Body of pancreas (tissue), 4 donors: Measurements from ENCODE around the gene SNAP25.

Experiments
- POLR2A ChIP-seq, 3 donors: fragments of 450-650 bp; IDR thresholded peaks; one replicate each; pipeline ENCODE4 v1.6.1; 2016; ENCODE audit warnings: antibody characterized with exemption in 3 of 3, mild to moderate bottlenecking in 2 of 3
- TF ChIP-seq, protein P1 (sequence below), 7 experiments: fragments of 450-650 bp in 4 of 7; fragments of 200-600 bp in 3 of 7; sonication (generic) in 3 of 7; IDR thresholded peaks; one replicate each; pipeline ENCODE4 v1.5.1; 2016 to 2019; ENCODE audit warnings: antibody characterized with exemption in 7 of 7

DNA sequence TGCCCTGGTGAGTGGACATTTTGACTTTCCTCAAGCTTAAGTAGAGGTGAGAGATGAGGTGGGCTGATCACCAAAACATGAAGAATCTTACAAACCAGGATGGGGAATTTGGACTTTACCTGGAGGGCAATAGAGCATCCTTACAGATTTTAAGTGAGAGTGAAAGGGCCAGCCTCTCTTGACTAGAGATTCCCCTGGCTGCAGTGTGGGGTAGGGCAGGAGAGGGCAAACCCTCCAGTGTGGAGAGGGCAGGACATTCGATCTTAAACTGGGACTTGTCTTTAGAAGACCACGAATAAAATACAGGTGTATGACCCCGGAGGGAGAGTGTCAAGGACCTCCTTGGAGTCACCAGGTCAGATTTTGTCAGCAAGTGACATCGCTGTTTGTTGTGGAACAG is 105.1 kb downstream of the SNAP25 start:
- TF ChIP-seq POLR2A (IDR thresholded peaks at IDR 0.05): no peak
- TF ChIP-seq, protein P1, sequence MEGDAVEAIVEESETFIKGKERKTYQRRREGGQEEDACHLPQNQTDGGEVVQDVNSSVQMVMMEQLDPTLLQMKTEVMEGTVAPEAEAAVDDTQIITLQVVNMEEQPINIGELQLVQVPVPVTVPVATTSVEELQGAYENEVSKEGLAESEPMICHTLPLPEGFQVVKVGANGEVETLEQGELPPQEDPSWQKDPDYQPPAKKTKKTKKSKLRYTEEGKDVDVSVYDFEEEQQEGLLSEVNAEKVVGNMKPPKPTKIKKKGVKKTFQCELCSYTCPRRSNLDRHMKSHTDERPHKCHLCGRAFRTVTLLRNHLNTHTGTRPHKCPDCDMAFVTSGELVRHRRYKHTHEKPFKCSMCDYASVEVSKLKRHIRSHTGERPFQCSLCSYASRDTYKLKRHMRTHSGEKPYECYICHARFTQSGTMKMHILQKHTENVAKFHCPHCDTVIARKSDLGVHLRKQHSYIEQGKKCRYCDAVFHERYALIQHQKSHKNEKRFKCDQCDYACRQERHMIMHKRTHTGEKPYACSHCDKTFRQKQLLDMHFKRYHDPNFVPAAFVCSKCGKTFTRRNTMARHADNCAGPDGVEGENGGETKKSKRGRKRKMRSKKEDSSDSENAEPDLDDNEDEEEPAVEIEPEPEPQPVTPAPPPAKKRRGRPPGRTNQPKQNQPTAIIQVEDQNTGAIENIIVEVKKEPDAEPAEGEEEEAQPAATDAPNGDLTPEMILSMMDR (IDR thresholded peaks at IDR 0.05): no peak
